ENCODE measurements around the gene PCDHGC5. TPM values are rescaled to one million over a fixed set of nuclear protein-coding genes. Genes with fewer than 3 reads are reported as not detected.

PCDHGC5 gene
- total RNA-seq, 1 donor from 2014 or later: 0.54 TPM

DNA sequence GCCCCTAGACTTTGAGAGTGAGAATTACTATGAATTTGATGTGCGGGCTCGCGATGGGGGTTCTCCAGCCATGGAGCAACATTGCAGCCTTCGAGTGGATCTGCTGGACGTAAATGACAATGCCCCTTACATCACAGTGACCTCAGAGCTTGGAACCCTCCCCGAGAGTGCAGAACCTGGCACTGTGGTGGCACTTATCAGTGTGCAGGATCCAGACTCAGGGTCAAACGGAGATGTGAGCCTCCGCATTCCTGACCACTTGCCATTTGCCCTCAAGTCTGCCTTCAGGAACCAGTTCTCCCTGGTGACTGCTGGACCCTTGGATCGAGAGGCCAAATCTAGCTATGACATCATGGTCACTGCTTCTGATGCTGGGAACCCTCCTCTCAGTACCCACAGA is 2.8 kb upstream of the PCDHGC5 start:
- H3K4me3 ChIP-seq (ENCODE audit: low read depth, low read length): no peak overlapping the region
- DNase-seq (ENCODE audit: low read depth): no peak
- peaks cover 14% of the 10 kb centered on the region for H3K27me3 ChIP-seq (ENCODE audit: control insufficient read depth, insufficient read depth, low read length)
- H3K36me3 ChIP-seq (ENCODE audit: control insufficient read depth, insufficient read depth, low read length): no peaks in the 10 kb centered on the region
- TF ChIP-seq, protein P1, sequence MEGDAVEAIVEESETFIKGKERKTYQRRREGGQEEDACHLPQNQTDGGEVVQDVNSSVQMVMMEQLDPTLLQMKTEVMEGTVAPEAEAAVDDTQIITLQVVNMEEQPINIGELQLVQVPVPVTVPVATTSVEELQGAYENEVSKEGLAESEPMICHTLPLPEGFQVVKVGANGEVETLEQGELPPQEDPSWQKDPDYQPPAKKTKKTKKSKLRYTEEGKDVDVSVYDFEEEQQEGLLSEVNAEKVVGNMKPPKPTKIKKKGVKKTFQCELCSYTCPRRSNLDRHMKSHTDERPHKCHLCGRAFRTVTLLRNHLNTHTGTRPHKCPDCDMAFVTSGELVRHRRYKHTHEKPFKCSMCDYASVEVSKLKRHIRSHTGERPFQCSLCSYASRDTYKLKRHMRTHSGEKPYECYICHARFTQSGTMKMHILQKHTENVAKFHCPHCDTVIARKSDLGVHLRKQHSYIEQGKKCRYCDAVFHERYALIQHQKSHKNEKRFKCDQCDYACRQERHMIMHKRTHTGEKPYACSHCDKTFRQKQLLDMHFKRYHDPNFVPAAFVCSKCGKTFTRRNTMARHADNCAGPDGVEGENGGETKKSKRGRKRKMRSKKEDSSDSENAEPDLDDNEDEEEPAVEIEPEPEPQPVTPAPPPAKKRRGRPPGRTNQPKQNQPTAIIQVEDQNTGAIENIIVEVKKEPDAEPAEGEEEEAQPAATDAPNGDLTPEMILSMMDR (IDR thresholded peaks at IDR 0.05; ENCODE audit: insufficient read depth, low read length, poor library complexity, severe bottlenecking): no peak

DNA sequence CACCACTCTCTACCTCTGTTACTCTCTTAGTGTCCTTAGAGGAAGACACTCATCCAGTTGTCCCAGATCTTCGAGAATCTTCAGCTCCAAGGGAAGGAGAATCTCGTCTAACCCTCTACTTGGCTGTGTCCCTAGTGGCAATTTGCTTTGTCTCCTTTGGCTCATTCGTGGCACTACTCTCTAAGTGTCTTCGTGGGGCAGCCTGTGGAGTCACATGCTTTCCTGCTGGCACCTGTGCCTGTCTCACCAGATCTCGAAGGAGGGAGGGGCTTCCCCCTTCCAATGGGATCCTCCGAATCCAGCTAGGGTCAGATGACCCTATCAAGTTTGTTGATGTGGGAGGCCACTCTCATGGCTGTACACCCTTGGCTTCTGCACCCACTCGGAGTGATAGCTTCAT is 1.8 kb upstream of the PCDHGC5 start:
- DNase-seq (ENCODE audit: low read depth): no peak
- TF ChIP-seq, protein P1 (IDR thresholded peaks at IDR 0.05; ENCODE audit: insufficient read depth, low read length, poor library complexity, severe bottlenecking): no peak
- Histone ChIP-seq H3K36me3 (ENCODE audit: control insufficient read depth, insufficient read depth, low read length) (no peaks in the 10 kb centered on the region), H3K4me3 (ENCODE audit: low read depth, low read length) (no peak overlapping the region), H3K27me3 (ENCODE audit: control insufficient read depth, insufficient read depth, low read length) (peaks cover 25% of the 10 kb centered on the region)

DNA sequence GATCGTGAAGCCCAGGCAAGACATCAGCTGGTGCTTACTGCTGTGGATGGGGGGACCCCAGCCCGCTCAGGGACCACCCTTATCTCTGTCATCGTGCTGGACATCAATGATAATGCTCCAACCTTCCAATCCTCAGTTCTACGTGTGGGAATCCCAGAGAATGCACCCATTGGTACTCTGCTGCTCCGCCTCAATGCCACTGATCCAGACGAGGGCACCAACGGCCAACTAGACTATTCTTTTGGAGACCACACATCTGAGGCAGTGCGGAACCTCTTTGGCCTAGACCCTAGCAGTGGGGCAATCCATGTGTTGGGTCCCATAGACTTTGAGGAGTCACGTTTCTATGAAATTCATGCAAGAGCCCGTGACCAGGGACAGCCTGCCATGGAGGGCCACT is 960 bp downstream of the PCDHGC5 start:
- peaks cover 31% of the 10 kb centered on the region for H3K27me3 ChIP-seq (ENCODE audit: control insufficient read depth, insufficient read depth, low read length)
- no peak overlapping the region for H3K4me3 ChIP-seq (ENCODE audit: low read depth, low read length)
- no peak for DNase-seq (ENCODE audit: low read depth)
- no peaks in the 10 kb centered on the region for H3K36me3 ChIP-seq (ENCODE audit: control insufficient read depth, insufficient read depth, low read length)
- TF ChIP-seq, protein P1 (IDR thresholded peaks at IDR 0.05; ENCODE audit: insufficient read depth, low read length, poor library complexity, severe bottlenecking): no peak

DNA sequence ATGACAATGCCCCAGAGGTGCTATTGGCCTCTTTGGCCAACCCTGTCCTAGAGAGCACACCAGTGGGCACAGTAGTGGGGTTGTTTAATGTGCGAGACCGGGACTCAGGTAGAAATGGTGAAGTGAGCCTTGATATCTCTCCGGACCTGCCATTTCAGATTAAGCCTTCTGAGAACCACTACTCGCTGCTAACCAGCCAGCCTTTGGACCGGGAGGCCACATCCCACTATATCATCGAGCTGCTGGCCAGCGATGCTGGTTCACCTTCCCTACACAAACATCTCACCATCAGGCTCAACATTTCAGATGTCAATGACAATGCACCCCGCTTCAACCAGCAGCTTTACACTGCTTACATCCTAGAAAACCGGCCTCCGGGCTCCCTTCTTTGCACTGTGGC is 1.4 kb downstream of the PCDHGC5 start:
- no peak for DNase-seq (ENCODE audit: low read depth)
- H3K27me3 ChIP-seq (ENCODE audit: control insufficient read depth, insufficient read depth, low read length): peaks cover 28% of the 10 kb centered on the region
- TF ChIP-seq, protein P1 (IDR thresholded peaks at IDR 0.05; ENCODE audit: insufficient read depth, low read length, poor library complexity, severe bottlenecking): no peak
- no peaks in the 10 kb centered on the region for H3K36me3 ChIP-seq (ENCODE audit: control insufficient read depth, insufficient read depth, low read length)
- no peak overlapping the region for H3K4me3 ChIP-seq (ENCODE audit: low read depth, low read length)

DNA sequence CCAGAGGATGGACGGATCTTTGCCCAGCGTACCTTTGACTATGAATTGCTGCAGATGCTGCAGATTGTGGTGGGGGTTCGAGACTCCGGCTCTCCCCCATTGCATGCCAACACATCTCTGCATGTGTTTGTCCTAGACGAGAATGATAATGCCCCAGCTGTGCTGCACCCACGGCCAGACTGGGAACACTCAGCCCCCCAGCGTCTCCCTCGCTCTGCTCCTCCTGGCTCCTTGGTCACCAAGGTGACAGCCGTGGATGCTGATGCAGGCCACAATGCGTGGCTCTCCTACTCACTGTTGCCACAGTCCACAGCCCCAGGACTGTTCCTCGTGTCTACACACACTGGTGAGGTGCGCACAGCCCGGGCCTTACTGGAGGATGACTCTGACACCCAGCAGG is 1.9 kb downstream of the PCDHGC5 start:
- peaks cover 24% of the 10 kb centered on the region for H3K27me3 ChIP-seq (ENCODE audit: control insufficient read depth, insufficient read depth, low read length)
- TF ChIP-seq, protein P1 (IDR thresholded peaks at IDR 0.05; ENCODE audit: insufficient read depth, low read length, poor library complexity, severe bottlenecking): no peak
- no peak for DNase-seq (ENCODE audit: low read depth)
- no peak overlapping the region for H3K4me3 ChIP-seq (ENCODE audit: low read depth, low read length)
- no peaks in the 10 kb centered on the region for H3K36me3 ChIP-seq (ENCODE audit: control insufficient read depth, insufficient read depth, low read length)

DNA sequence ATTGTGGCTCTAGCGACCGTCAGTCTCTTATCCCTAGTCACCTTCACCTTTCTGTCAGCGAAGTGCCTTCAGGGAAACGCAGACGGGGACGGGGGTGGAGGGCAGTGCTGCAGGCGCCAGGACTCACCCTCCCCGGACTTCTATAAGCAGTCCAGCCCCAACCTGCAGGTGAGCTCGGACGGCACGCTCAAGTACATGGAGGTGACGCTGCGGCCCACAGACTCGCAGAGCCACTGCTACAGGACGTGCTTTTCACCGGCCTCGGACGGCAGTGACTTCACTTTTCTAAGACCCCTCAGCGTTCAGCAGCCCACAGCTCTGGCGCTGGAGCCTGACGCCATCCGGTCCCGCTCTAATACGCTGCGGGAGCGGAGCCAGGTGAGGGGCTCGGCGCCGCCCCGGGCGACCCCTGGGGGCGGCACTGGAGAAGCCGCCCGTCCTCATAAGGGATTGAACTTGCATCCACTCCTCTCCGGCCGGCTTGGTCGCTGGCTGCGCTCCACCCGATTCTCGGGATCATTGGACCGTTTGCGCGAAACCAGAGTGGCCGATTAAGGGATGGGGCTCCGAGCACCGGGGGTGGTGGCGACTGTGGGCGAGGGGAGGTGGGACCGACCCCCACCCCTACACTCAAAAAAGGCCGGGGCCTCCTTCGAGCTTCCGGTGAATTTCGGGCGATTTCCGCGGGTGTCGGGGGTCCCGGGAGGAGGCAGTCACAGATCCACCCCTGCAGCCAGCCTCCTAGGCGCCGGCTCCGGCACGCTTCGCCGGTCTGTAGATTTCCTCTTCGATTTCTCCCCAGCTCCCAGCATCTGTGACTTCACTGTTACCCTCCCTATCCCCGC is 2.7 kb downstream of the PCDHGC5 start:
- H3K27me3 ChIP-seq (ENCODE audit: control insufficient read depth, insufficient read depth, low read length): peaks cover 23% of the 10 kb centered on the region
- TF ChIP-seq, protein P1 (IDR thresholded peaks at IDR 0.05; ENCODE audit: insufficient read depth, low read length, poor library complexity, severe bottlenecking): no peak
- no peak for DNase-seq (ENCODE audit: low read depth)
- no peaks in the 10 kb centered on the region for H3K36me3 ChIP-seq (ENCODE audit: control insufficient read depth, insufficient read depth, low read length)
- no peak overlapping the region for H3K4me3 ChIP-seq (ENCODE audit: low read depth, low read length)
